Activated CD8-positive, alpha-beta memory T cell treated with anti-CD3 and anti-CD28 coated beads for 4 hours (primary cell): ENCODE data around the gene CDC27.
"Not testable (repeated sequence)": the region's sequence is repeated elsewhere in the genome, so short reads cannot be mapped to it uniquely, and the experiment has no call there.

Experiments used
- DNase-seq, 2 donors: peaks; one replicate each; pipeline ENCODE4 v3.0.0-alpha.2; 2020; ENCODE audit warnings: low read depth in 2 of 2

The CDC27 gene

GRCh38 chr17:47071171-47071570 is 117.9 kb downstream of the CDC27 start:
- DNase-seq = not testable (repeated sequence)

- DNase-seq = not testable (repeated sequence)
Measured at GRCh38 chr17:47070266-47070665, 118.8 kb downstream of the CDC27 start.
